CD4-positive, alpha-beta T cell treated with Interleukin-21 for 1 hour (primary cell): ENCODE measurements around the gene SIGLEC8.
"Not testable (repeated sequence)": the region's sequence is repeated elsewhere in the genome, so short reads cannot be mapped to it uniquely, and the experiment has no call there.

ENCODE experiments used
- DNase-seq: peaks from one replicate; pipeline ENCODE4 v3.0.0-alpha.2; 2020

Gene SIGLEC8

GRCh38 chr19:51472607-51473006, 14.4 kb upstream of the SIGLEC8 start:
- no peak for DNase-seq

GRCh38 chr19:51471527-51471926, 13.3 kb upstream of the SIGLEC8 start:
- DNase-seq = no peak

DNA sequence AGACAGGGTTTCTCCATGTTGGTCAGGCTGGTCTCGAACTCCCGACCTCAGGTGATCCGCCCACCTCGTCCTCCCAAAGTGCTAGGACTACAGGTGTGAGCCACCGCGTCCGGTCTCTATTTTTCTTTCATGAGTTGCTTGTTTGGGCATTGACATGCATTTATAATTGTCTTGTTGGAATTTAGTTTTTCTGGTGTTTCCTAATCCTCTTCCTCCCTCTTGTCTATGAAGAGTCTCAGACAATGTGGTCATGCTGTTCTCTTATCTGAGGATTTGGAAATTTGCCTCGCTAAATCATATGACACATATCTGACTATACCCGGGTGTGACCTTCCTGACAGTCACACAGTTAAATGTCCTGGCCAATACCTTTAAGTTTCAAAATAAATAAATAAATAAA, 12.7 kb upstream of the SIGLEC8 start:
- no peak for DNase-seq

DNA sequence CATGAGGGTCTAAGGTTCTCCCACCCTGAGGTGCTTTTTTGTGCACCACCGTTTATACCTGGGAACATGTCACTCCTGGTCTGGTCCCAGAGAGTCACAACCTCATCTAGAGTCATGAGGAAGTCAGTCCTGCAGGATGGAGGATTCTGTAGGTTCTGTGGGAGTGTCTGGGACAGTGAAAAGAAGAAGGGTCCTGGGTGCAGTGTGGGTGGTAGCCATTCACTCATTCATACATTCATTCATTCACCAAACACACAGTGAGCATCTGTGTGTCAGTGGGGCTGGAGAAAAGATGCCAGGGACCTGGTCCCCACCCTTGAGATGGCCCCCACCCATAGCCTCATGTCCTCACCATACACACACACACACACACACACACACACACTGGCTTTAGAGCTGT, 11.4 kb upstream of the SIGLEC8 start:
- no peak for DNase-seq

- no peak for DNase-seq
Measured at GRCh38 chr19:51469162-51469561, 10.9 kb upstream of the SIGLEC8 start.

GRCh38 chr19:51468545-51468920, 10.3 kb upstream of the SIGLEC8 start:
- DNase-seq = no peak

DNA sequence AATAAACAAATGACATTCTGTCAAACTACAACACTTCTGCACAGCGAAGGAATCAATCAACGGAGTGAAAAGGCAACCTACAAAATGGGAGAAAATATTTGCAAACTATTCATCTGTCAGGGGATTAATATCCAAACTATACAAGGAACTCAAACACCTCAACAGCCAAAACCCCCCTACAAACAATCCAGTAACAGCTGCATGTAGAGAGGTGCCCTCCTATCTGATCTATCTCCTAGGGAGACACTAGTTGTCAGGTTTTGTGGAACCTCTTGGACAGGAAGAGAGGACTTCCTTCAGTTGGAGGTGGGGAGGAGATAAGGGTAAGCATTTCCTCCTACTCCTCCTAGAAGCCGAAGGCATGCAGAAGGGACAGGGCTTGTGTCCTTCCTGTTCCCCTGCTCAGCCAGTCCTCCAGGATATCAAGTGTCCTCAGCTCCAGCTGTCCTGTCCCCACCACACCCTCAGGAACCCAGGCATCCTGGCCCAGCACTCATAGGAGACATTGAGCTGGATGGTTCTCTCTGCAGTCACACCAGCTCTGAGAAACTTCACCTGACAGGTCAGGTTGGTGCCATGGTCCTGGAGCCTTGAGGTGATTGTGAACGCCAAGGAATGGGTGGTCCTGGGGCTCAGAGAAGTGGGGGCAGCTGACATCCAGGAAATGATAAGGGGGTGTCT, 9.8 kb upstream of the SIGLEC8 start:
- DNase-seq = no peak

- no peak for DNase-seq
Measured at GRCh38 chr19:51466723-51467122, 8.5 kb upstream of the SIGLEC8 start.

- DNase-seq = not testable (repeated sequence)
Measured at GRCh38 chr19:51463976-51464581, 5.8 kb upstream of the SIGLEC8 start.

GRCh38 chr19:51462681-51463080, 4.4 kb upstream of the SIGLEC8 start:
- no peak for DNase-seq

- DNase-seq = no peak
Measured at GRCh38 chr19:51462276-51462675, 4.0 kb upstream of the SIGLEC8 start.

DNA sequence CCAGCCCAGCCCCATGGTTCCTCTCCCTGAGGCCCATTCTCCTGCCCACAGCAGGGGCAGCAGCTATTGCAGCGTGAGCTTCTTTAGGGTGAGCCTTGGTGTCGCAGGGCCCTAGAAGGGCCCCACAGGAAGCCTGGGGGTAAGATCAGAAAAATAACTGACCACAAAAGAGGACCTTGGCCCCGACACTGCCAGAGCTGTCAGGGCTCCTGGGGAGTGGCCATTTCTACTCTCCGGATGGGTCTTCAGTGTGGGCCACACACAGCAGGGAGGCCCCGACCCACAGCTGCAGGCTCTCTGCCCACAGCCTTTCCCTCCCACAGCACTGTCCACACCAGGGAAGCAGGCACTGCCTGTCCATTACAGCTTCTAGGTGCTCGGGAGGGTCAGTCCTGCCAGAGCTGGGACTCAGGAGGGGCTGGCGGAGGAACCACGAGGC, 3.5 kb upstream of the SIGLEC8 start:
- DNase-seq = no peak

GRCh38 chr19:51460164-51460992, 2.1 kb upstream of the SIGLEC8 start:
- DNase-seq = no peak

- DNase-seq = no peak
Measured at GRCh38 chr19:51458899-51459505, 748 bp upstream of the SIGLEC8 start.

DNA sequence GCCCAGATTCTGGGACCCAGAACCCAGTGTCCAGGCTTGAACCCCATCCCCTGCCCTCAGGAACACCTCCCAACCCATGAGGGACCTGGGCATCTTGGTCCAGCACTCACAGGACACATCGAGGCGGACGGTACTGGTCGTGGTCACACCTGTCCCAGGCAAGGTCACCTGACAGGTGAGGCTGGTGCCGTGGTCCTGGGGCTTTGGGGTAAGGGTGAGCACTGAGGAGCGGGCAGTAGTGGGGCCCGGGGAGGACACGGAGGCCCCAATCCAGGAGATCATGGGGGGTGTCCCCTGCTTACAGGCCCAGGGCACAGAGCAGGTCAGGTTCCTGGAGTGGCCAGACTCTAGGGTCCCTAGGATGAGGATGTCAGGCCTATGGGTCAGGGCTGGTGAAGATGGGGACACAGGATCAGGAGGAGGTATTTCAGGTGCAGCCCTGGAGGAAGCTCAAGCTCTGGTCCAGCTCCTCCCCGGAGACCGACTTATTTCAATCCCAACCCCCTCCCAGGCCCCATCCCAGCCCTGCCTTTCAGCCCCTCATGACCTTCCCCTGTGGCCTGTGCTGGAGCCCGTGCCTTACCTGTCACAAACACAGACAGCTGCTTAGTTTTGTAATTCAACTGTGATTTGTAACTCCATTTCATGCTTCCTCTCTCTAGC, 772 bp downstream of the SIGLEC8 start:
- DNase-seq = no peak

GRCh38 chr19:51456541-51457290, 1.5 kb downstream of the SIGLEC8 start:
- no peak for DNase-seq

DNA sequence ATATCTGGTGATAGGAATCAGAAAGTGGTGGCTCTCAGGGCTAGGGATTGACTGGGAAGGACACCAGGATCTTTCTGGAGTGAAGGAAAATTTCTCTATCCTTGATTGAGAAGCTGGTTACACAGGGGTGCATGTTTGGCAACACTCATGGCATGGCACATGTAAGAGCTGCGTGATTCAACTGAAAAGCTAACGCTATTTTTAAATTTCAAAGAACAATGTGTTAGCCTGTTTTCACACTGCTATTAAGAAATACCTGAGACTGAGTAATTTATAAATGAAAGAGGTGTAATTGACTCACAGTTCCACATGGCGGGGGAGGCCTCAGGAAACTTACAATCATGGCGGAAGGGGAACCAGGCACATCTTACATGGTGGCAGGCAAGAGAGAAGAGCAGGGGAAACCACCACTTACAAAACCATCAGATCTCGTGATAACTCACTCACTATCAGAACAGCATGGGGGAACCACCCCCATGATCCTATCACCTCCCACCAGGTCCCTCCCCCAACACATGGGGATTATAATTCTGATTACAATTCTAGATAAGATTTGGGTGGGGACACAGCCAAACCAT, 7.4 kb downstream of the SIGLEC8 start:
- DNase-seq = no peak

GRCh38 chr19:51448411-51449016, 9.7 kb downstream of the SIGLEC8 start:
- DNase-seq = no peak

DNA sequence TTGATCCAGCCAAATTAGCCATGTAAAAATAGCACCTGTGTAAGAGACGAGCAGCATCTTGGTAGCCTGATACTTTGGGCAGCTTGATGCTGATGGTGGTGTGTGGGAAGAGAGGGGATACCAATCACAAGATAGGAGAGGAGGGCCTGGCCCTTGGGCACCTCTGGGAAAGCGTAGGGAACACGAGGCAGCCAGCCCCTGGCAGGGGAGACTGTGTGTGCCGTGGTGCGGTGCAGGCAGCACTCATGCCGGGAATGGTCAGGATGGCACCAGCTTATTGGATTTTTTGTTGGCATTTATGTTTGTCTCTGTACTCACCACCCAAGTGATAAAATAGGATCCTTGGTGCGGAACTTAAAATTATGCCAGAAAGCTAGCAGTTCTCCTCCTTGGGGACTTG, 10.2 kb downstream of the SIGLEC8 start:
- DNase-seq = no peak

- DNase-seq = not testable (repeated sequence)
Measured at GRCh38 chr19:51447510-51447909, 10.7 kb downstream of the SIGLEC8 start.
